ENCODE results near the gene PTPRQ. TPM values are rescaled to one million over a fixed set of nuclear protein-coding genes. Genes with fewer than 3 reads are reported as not detected.

PTPRQ gene
- total and polyA plus RNA-seq, 2 of the 8 experiments (the other 6 are each of a cell fraction or from before 2014, with no cell fraction given), result not detected

DNA sequence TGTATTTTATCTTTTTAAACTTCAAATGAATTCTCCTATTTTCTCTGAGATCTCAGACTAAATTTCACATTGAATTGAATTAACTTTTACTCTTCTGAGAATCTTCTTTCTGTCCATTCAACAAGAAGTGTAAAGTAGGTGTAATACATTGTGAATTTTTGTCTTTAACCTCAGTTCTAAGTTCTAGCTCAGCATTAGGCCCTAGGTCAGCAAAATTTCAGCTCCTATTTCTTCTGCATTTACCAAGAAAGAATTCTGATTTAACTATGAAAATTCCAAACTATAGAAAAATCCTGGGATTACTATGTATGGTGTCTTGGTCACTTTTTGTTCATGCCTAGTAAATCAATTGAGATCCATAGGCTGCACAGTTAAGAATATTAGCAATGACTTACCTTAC lies 152.5 kb downstream of the PTPRQ start:
- Histone ChIP-seq H3K18ac (ENCODE audit: extremely low read depth, low read length) (no peak overlapping the region), H2BK15ac (ENCODE audit: low read length) (no peak overlapping the region), H3K14ac (ENCODE audit: insufficient read length) (no peak overlapping the region), H2AK5ac (ENCODE audit: low read depth, low read length) (no peak overlapping the region), H3K79me1 (ENCODE audit: low read depth, low read length) (no peaks in the 10 kb centered on the region), H3K4ac (replicated peaks; ENCODE audit: insufficient read length, low read depth, low read length) (no peak overlapping the region), H3K4me1 (replicated peaks in 1 of 4; ENCODE audit: control insufficient read depth in 3 of 4, insufficient read depth in 4 of 4, low read length in 3 of 4) (no peaks in the 10 kb centered on the region), H3K4me3 (ENCODE audit: extremely low read depth in 1 of 4, insufficient read depth in 2 of 4, low read depth in 3 of 4, low read length in 4 of 4) (no peak overlapping the region), H2BK5ac (ENCODE audit: low read depth, low read length) (no peak overlapping the region), H2BK12ac (ENCODE audit: low read depth, low read length) (no peak overlapping the region), H3K36me3 (ENCODE audit: control insufficient read depth in 2 of 4, insufficient read depth in 4 of 4, low read length in 3 of 4) (no peaks in the 10 kb centered on the region), H4K8ac (ENCODE audit: extremely low read depth, insufficient read depth, low read length) (no peak overlapping the region), H3K9ac (replicated peaks in 1 of 4; ENCODE audit: extremely low read depth in 1 of 4, low read depth in 3 of 4, low read length in 3 of 4) (no peak overlapping the region), H3K56ac (replicated peaks; ENCODE audit: insufficient read length, low read depth, low read length) (no peak overlapping the region), H4K20me1 (replicated peaks in 1 of 2; ENCODE audit: control insufficient read depth in 1 of 2, insufficient read depth in 2 of 2, low read length in 2 of 2) (no peaks in the 10 kb centered on the region), H3K27ac (ENCODE audit: low read depth, low read length) (no peak overlapping the region), H2BK120ac (replicated peaks; ENCODE audit: low read depth, low read length) (no peak overlapping the region), H3K79me2 (ENCODE audit: control insufficient read depth in 1 of 2, insufficient read depth in 2 of 2, low read length in 2 of 2) (no peaks in the 10 kb centered on the region), H3K23me2 (ENCODE audit: low read depth, low read length) (no peaks in the 10 kb centered on the region; the same call in 1 of the 2 replicates), H4K91ac (replicated peaks; ENCODE audit: insufficient read length, low read length) (no peak overlapping the region), H2AFZ (ENCODE audit: low read length) (no peak overlapping the region), H2BK20ac (ENCODE audit: low read length) (no peak overlapping the region), H3K9me3 (ENCODE audit: insufficient read depth in 2 of 2, low read depth in 1 of 2, low read length in 1 of 2) (no peaks in the 10 kb centered on the region), H3K27me3 (replicated peaks in 1 of 4; ENCODE audit: control insufficient read depth in 3 of 4, extremely low read depth in 1 of 4, insufficient read depth in 3 of 4, low read length in 3 of 4) (no peaks in the 10 kb centered on the region), H3K23ac (ENCODE audit: insufficient read length) (no peak overlapping the region), H4K5ac (ENCODE audit: insufficient read length, low read depth, low read length) (no peak overlapping the region), H3K4me2 (ENCODE audit: insufficient read depth in 1 of 2, low read depth in 2 of 2, low read length in 2 of 2) (no peak overlapping the region)
- ChIA-PET CTCF (ENCODE audit: partially characterized antibody) (interaction anchor here (0.8 to 4.0 kb wide), 10 partner anchors 11 to 186 kb away, joined by 3 to 30 read pairs (median 5); no protein-coding TSS in a partner anchor), POLR2A (ENCODE audit: partially characterized antibody) (no interaction called here)
- DNase-seq (ENCODE audit: low read depth in 1 of 2, low spot score in 2 of 2) (no peak), FAIRE-seq (no peak)
- TF ChIP-seq, protein P1, sequence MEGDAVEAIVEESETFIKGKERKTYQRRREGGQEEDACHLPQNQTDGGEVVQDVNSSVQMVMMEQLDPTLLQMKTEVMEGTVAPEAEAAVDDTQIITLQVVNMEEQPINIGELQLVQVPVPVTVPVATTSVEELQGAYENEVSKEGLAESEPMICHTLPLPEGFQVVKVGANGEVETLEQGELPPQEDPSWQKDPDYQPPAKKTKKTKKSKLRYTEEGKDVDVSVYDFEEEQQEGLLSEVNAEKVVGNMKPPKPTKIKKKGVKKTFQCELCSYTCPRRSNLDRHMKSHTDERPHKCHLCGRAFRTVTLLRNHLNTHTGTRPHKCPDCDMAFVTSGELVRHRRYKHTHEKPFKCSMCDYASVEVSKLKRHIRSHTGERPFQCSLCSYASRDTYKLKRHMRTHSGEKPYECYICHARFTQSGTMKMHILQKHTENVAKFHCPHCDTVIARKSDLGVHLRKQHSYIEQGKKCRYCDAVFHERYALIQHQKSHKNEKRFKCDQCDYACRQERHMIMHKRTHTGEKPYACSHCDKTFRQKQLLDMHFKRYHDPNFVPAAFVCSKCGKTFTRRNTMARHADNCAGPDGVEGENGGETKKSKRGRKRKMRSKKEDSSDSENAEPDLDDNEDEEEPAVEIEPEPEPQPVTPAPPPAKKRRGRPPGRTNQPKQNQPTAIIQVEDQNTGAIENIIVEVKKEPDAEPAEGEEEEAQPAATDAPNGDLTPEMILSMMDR (IDR thresholded peaks at IDR 0.05; ENCODE audit: control extremely low read depth in 1 of 3, insufficient read depth in 1 of 3, low read depth in 1 of 3, low read length in 3 of 3), result no peak
- TF ChIP-seq JUN (IDR thresholded peaks at IDR 0.05; ENCODE audit: low read depth, low read length) (no peak), CBX8 (IDR thresholded peaks at IDR 0.05; ENCODE audit: borderline replicate concordance, low read depth, low read length) (no peak)
- TF ChIP-seq, protein P2, sequence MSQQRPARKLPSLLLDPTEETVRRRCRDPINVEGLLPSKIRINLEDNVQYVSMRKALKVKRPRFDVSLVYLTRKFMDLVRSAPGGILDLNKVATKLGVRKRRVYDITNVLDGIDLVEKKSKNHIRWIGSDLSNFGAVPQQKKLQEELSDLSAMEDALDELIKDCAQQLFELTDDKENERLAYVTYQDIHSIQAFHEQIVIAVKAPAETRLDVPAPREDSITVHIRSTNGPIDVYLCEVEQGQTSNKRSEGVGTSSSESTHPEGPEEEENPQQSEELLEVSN (IDR thresholded peaks at IDR 0.05), result no peak

Measured in H1 (cell line).